Measurements from ENCODE around the gene LRRC56.

The LRRC56 gene

DNA sequence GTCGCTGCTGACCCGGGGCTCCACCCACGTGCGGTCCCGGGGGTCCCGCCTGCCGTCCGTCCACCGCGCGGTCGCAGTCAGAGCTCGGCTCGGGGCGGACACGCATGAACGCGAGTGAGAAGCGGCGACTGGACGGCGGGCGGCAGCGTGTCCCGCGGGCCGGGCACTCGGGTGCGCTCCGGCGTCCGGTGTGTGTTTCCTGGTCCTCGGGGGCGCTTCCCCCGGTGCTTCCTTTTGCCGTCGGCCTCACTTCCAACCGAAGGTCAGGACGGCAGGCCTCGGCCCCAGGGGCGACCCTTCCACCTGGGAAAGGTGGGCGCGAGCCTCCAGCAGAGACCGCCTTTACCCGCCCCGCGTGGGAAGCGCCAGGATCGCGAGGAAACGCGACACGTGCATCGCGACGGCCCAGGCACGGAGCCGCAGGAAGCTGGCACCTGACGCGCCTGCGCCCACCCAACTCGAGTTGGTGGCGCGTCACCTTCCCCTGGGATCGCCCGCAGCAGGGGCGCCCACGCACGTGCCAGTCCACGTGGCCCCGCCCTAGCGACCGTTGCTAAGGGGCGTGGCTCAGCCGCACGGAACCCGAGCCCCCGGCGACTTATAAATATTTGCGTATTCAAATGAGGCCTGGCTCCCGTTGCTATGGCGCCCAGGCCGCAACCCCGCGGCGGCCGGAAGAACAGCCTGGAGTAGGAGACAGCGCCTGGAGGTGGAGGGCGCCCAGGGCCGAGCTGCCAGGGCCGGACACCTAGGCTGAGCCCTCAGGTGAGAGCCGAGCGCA, at the start of gene LRRC56:
TSS of gene LRRC56 (plus strand) at position 687 of the 781 bp plus-strand sequence. CDS start 3,158 bp downstream, outside the sequence.
- DNase-seq (ENCODE audit: low read depth): peak; percentile 76

DNA sequence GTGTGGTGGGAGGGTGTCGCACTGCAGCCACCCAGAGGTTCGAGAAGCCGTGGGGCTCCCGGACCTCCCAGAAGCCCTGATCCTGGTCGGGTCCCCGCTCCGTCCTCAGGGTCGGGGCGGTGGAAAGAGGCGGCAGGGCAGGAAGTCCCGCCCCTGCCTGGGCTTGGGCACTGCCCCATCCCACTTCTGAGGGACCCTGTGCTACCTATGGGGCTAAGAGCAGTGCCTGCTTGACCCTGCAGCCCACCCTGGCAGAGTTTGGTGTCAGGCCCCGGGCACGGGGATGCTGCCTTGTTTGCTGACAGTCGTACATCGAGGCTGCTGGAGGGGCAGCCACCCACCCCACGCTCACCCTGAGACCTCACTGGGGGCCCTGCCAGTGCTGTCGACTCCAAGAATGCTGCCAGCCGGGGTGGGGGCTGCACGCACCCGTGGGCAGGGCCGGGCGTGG, 49.7 kb upstream of the LRRC56 start:
- no peak for DNase-seq (ENCODE audit: low read depth)

GRCh38 chr11:488062-488461, 49.3 kb upstream of the LRRC56 start:
- DNase-seq (ENCODE audit: low read depth): no peak

DNA sequence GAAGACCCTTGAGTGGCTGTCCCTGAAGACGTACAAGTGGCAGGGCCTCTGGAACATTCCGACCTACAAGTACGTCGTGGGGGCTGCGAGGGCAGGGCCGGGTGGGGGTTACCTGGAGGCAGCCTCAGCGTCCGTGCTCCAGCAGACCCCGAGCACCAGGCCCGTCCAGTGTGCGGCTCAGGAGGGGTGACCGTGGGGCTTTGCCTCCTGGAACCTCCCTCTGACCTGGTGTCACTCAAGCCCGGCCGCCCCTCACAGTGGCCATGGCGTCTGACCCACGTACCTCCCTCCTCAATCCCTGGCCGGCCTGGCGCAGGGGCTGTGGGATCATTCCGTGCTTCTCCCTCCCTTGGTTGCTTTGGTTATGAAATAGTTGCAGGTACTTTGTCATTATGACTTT, 48.7 kb upstream of the LRRC56 start:
- no peak for DNase-seq (ENCODE audit: low read depth)

- no peak for DNase-seq (ENCODE audit: low read depth)
Observed at GRCh38 chr11:488992-489391, 48.3 kb upstream of the LRRC56 start.

DNA sequence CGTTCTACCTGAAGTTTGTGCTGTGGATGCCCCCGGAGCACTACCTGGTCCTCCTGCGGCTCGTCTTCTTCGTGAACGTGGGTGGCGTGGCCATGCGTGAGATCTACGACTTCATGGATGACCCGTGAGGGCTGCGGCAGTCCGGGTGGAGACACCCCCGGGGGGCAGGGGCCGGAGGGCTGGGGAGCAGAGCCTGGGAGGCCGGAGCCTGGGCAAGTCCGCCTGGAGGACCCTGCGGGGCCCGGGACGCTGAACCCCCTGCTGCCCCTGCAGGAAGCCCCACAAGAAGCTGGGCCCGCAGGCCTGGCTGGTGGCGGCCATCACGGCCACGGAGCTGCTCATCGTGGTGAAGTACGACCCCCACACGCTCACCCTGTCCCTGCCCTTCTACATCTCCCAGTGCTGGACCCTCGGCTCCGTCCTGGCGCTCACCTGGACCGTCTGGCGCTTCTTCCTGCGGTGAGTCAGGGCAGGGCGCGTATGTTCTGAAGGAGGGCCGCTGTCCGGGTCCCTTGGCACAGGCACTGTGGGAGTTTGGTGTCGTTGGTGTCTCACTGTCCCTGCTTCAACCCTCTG, 47.6 kb upstream of the LRRC56 start:
- no peak for DNase-seq (ENCODE audit: low read depth)

DNA sequence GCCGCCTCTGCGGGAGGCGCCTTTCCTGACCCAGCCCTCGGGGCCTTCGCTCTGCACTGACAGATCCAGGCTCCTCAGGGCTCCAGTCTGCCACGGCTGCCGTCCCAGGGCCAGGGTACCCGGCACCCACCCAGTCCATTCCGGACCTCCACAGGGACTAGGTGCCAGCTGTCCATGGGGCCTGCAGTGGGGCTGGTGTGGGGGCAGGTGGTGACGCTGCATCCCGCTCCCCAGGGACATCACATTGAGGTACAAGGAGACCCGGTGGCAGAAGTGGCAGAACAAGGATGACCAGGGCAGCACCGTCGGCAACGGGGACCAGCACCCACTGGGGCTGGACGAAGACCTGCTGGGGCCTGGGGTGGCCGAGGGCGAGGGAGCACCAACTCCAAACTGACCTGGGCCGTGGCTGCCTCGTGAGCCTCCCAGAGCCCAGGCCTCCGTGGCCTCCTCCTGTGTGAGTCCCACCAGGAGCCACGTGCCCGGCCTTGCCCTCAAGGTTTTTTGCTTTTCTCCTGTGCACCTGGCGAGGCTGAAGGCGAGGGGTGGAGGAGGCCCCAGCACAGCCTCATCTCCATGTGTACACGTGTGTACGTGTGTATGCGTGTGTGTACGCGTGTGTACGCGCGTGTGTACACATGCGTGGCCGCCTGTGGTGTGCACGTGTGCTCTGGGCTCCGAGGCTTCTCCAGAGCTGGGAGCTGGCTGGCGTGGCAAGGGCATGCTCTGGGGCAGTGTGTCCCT, 47.0 kb upstream of the LRRC56 start:
- DNase-seq (ENCODE audit: low read depth): no peak

GRCh38 chr11:490930-491260, 46.4 kb upstream of the LRRC56 start:
- no peak for DNase-seq (ENCODE audit: low read depth)

DNA sequence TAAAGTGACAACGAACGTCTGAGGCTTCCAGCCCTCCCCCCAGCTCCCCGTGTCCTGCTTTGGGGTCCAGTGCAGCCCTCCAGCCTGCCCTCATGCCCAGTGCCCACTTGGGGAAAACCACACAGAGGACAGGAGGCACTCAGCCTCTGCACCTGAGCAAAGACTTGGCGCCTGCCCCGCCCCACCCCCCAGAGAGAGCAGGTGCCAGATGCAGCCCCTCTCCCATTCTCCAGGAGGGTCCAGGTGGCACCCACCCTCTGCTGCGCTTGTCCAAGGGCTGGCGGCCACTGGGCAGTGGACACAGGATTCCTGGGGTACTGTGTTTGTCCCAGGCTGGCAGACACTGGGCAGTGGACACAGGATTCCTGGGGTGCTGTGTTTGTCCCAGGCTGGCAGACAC, 46.0 kb upstream of the LRRC56 start:
- no peak for DNase-seq (ENCODE audit: low read depth)

- no peak for DNase-seq (ENCODE audit: low read depth)
Observed at GRCh38 chr11:492427-493226, 44.7 kb upstream of the LRRC56 start.

DNA sequence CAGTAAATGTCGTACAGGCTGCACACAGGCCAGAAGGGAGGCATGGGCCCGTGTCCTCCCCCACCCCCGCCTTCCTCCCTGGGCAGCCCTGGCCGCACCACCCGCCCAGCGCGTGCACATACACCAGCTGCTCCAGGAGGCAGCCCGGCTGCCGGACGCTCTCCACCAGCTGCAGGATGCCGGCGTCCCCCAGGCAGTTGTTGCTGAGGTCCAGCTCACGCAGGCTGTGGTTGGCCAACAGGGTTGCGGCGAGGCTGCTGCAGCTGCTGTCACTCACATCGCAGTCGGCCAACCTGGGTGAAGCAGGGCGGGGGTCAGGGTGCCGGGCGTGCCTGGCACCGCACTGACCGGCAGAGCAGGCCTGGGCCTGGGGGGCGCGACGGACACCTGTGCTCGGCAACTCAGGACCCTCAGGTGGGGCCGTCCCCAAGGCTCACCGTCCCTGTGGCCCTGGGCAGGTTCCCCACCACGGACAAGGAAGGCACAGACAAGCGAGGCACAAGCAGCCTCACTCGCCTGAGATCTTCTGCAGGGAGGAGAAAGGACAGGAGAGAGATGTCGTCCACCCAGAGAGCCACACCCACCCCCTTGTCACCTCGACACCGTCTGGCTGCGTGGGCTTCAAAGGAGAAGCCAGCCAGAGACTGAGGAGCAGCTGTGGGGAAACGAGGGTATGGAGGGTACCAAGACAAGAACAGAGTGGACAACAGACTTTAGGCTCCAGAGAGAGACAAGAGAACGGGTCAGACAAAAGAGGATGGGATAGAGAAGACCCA, 42.4 kb upstream of the LRRC56 start:
- no peak for DNase-seq (ENCODE audit: low read depth)

DNA sequence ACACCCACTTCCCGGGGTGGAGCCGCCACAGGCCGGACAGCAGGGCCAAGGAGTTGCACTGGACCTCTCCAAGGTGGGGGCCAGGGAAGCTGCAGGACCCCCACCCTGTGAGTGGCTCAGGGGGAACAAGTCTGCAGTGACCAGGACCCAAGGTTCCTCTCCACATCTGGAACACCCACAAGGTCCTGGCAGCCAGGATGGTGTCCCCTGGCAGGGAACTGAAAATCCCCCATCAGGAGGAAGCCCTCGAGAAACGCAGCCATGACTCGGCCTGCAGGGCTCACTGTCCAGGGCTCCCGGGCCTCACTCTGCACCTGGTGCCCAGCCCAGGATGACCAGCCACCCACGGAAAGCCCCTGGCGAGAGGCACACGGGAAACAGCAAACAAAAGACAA, 41.8 kb upstream of the LRRC56 start:
- no peak for DNase-seq (ENCODE audit: low read depth)

GRCh38 chr11:496834-497564, 40.3 kb upstream of the LRRC56 start:
- DNase-seq (ENCODE audit: low read depth): no peak

DNA sequence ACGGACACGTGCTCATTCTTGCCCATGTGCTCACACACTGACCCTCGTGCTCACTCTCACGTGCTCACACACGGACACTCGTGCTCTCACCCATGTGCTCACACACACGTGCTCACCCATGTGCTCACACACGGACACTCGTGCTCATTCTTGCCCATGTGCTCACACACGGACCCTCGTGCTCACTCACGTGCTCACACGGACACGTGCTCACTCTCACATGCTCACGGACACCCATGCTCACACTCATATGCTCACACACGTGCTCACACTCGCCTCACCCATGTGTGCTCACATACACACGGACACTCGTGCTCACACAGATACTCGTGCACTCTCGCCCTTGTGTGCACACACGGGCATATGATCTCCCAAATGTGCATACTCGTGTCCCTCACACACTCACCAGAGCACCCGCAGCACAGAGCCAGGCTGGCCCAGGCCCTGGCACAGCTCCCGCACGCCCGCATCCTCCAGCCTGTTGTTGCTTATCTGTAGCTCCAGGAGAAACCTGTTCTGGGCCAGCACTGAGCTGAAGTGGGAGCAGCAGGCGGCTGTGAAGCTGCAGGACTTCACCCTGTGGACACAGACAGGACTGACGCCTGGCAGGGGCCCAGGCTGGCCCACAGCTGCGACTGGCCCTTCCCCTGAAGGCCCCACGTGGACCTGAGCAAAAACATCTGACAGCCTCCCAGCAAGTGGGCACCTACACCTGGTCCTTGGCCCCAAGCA, 39.6 kb upstream of the LRRC56 start:
- DNase-seq (ENCODE audit: low read depth): no peak

GRCh38 chr11:498297-499181, 38.8 kb upstream of the LRRC56 start:
- no peak for DNase-seq (ENCODE audit: low read depth)

DNA sequence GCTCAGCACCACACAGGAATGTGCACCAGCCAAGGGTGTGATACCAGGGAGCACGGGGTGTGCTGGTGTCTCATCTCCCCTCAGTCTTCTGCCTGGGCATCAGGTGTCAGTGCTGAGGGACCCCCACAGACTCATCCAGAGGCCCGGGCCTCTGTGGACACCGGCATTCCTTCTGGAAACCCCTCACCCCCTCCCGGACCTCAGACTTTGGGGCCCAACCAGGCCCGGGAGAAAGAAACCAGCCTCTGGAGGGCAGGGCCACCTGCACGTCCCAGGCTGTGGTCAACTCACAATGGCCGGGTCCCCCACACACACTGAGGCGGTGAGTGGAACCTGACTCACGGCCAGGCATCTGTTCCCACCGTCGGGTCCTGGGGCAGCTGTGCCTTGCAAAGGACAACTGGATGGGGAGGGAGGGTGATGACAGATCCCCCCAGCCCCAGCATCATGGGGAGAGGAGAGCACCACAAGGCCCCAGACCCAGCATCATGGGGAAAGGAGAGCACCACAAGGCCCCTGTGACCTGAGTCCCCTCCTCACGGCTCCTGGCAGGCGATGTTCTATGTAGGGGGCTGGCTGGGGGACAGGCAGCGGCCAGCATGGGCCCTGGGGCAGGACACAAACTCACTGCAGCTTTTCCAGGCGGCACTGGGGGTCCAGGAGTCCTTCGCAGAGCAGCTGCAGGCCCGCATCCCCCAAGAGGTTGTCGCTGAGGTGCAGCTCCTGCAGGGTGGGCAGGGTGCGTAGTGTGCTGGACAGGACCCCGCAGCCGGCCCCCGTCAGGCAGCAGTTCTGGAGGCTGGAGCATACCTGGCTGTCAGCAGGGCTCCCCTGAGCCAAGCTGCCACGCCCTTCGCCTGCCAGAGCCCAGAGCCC, 37.9 kb upstream of the LRRC56 start:
- DNase-seq (ENCODE audit: low read depth): no peak

- DNase-seq (ENCODE audit: low read depth): no peak
Observed at GRCh38 chr11:501001-501682, 36.2 kb upstream of the LRRC56 start.
